Spleen (tissue), 11 donors: ENCODE data around the gene NCAPG2. TPM values are rescaled to one million over a fixed set of nuclear protein-coding genes. Genes with fewer than 3 reads are reported as not detected.
"Not testable (repeated sequence)": the region's sequence is repeated elsewhere in the genome, so short reads cannot be mapped to it uniquely, and the experiment has no call there.

Experiments
- DNase-seq: peaks from one replicate; pipeline ENCODE4 v3.0.0-alpha.2; 2020
- H3K27ac ChIP-seq, 8 donors: fragments of 200-600 bp; sonication (generic) in 7 of 8; 1 replicate in 4 of 8; 2 replicates in 4 of 8; pipeline versions ENCODE4 v1.5.0 to v1.8.0; 2016 to 2021; ENCODE audit warnings: inconsistent platforms in 4 of 8, mild to moderate bottlenecking in 4 of 8, moderate library complexity in 1 of 8
- H3K27me3 ChIP-seq, 7 donors: fragments of 200-600 bp; sonication (generic) in 6 of 7; replicated peaks in 1 of 7; 1 replicate in 4 of 7; 2 replicates in 3 of 7; pipeline versions ENCODE4 v1.5.0 to v1.8.0; 2016 to 2021; ENCODE audit warnings: inconsistent platforms in 3 of 7, mild to moderate bottlenecking in 1 of 7
- H3K36me3 ChIP-seq, 6 donors: fragments of 200-600 bp; sonication (generic) in 5 of 6; 1 replicate in 4 of 6; 2 replicates in 2 of 6; pipeline versions ENCODE4 v1.5.0 to v1.8.0; 2016 to 2021; ENCODE audit warnings: inconsistent platforms in 2 of 6
- H3K4me1 ChIP-seq, 6 donors: fragments of 200-600 bp; sonication (generic) in 5 of 6; 1 replicate in 3 of 6; 2 replicates in 3 of 6; pipeline versions ENCODE4 v1.5.0 to v1.8.0; 2016 to 2021; ENCODE audit warnings: inconsistent platforms in 3 of 6
- H3K4me3 ChIP-seq, 8 donors: fragments of 200-600 bp; sonication (generic) in 7 of 8; 1 replicate in 4 of 8; 2 replicates in 4 of 8; pipeline versions ENCODE4 v1.5.0 to v1.8.0; 2016 to 2021; ENCODE audit warnings: inconsistent platforms in 4 of 8, mild to moderate bottlenecking in 4 of 8, moderate library complexity in 2 of 8
- H3K9me3 ChIP-seq, 8 donors: fragments of 200-600 bp; sonication (generic) in 7 of 8; 1 replicate in 4 of 8; 2 replicates in 4 of 8; pipeline versions ENCODE4 v1.5.0 to v1.8.0; 2016 to 2021; ENCODE audit warnings: inconsistent platforms in 4 of 8
- POLR2A ChIP-seq, 3 donors: fragments of 450-650 bp; IDR thresholded peaks; one replicate each; pipeline ENCODE4 v1.5.1; 2017; ENCODE audit warnings: antibody characterized with exemption in 3 of 3, mild to moderate bottlenecking in 1 of 3
- POLR2AphosphoS5 ChIP-seq, 3 donors: sonication (generic); formaldehyde crosslinking; IDR thresholded peaks; one replicate each; pipeline ENCODE4 v1.5.1; 2017; ENCODE audit warnings: antibody characterized with exemption in 3 of 3
- WGBS, 5 donors: extraction: QIAGEN DNeasy Blood & Tissue Kit in 3 of 5; methylation state at CpG; one replicate each; pipeline versions ENCODE4 v1.1.5 to v1.1.7; 2013 to 2018; 5-methylcytosine and 5-hydroxymethylcytosine counted together
- intact Hi-C: fragments of 100-400 bp; cut with DNase I; formaldehyde crosslinking; loops from one replicate; pipeline ENCODE4 v1.15.0; 2023; ENCODE audit warnings: low total_unique reads
- polyA plus RNA-seq, 3 donors: library from polyadenylated mRNA; stranded (reverse); fragments of 200-250 nt; gene quantifications; one replicate each; pipeline ENCODE4 v1.2.1, GENCODE V29; 2013
- total RNA-seq, 7 donors: library from RNA; depleted of rRNA in 3 of 7; stranded (reverse); fragments of >200 nt in 3 of 7; fragmentation: NEBNext Ultra II Directional in 4 of 7; extraction: Animal tissue kit (Norgen Biotek cat#: 25700) in 4 of 7; gene quantifications; one replicate each; pipeline versions ENCODE4 v1.1.0 to v1.2.1, GENCODE V29; 2016 to 2021
- TF ChIP-seq, protein P1 (sequence below), 11 experiments: fragments of 200-600 bp in 7 of 11; fragments of 450-650 bp in 4 of 11; sonication (generic) in 4 of 11; IDR thresholded peaks in 8 of 11; conservative IDR thresholded peaks in 3 of 11; 1 replicate in 7 of 11; 2 replicates in 4 of 11; pipeline versions ENCODE4 v1.4.0 to v1.8.0; 2016 to 2021; ENCODE audit warnings: antibody characterized with exemption in 11 of 11, inconsistent platforms in 4 of 11, mild to moderate bottlenecking in 1 of 11
- donor health status: healthy with polysubstance abuse.
- donor health status: DM: no; HTN: no; CAD: no; lungs with moderate emphysema.
- donor health status: DM: no; HTN: no; CAD: no.
- donor health status: Bipolar disorder and iron deficiency.
- donor health status: healthy.
- donor health status: DM: no; HTN: no; CAD: no.
- donor health status: DM: yes; HTN: yes; CAD: no.

NCAPG2 gene
- total and polyA plus RNA-seq, 10 donors: 2.2 to 18.0 (median 10.8) TPM

DNA sequence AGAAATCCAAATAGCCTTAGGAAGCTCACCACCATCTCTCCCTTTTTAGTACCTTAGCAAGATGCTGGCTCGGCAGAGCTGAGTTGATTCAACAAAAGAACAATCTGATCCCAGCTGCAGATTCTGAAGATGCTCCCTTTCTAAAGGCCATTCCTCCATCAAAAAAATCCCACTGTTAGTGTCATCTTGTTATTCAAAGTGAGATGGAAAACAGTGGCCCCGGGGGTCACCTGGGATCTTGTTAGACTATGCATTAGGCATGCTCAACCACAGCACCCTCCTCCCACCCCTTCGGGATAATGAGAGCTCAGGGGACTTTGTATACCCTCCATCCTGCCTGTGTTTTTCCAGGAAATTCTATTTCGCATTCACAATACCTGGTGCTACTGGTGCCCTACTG lies 2.4 kb downstream of the NCAPG2 start:
- intact Hi-C loops: no loop called here
- H3K4me1 ChIP-seq: peaks cover 5 to 40% (median 21%) of the 10 kb centered on the region in 6 donors
- H3K9me3 ChIP-seq: peaks cover 0 to 5% (median 1%) of the 10 kb centered on the region in 8 donors
- DNase-seq: no peak
- no peak for TF ChIP-seq POLR2AphosphoS5 (IDR thresholded peaks at IDR 0.05)
- TF ChIP-seq, protein P1, sequence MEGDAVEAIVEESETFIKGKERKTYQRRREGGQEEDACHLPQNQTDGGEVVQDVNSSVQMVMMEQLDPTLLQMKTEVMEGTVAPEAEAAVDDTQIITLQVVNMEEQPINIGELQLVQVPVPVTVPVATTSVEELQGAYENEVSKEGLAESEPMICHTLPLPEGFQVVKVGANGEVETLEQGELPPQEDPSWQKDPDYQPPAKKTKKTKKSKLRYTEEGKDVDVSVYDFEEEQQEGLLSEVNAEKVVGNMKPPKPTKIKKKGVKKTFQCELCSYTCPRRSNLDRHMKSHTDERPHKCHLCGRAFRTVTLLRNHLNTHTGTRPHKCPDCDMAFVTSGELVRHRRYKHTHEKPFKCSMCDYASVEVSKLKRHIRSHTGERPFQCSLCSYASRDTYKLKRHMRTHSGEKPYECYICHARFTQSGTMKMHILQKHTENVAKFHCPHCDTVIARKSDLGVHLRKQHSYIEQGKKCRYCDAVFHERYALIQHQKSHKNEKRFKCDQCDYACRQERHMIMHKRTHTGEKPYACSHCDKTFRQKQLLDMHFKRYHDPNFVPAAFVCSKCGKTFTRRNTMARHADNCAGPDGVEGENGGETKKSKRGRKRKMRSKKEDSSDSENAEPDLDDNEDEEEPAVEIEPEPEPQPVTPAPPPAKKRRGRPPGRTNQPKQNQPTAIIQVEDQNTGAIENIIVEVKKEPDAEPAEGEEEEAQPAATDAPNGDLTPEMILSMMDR (IDR thresholded peaks at IDR 0.05 in 8 of 11, conservative IDR thresholded peaks at IDR 0.05 in 3 of 11): no peak
- TF ChIP-seq POLR2A (IDR thresholded peaks at IDR 0.05): no peak
- peaks cover 0 to 29% (median 0%) of the 10 kb centered on the region in 6 donors for H3K36me3 ChIP-seq
- H3K27me3 ChIP-seq: no peaks in the 10 kb centered on the region
- H3K4me3 ChIP-seq: no peak overlapping the region
- no peak overlapping the region for H3K27ac ChIP-seq
- WGBS, 5 donors: 71 to 79% (median 77%) methylated on average over 4 of the region's 4 CpGs

DNA sequence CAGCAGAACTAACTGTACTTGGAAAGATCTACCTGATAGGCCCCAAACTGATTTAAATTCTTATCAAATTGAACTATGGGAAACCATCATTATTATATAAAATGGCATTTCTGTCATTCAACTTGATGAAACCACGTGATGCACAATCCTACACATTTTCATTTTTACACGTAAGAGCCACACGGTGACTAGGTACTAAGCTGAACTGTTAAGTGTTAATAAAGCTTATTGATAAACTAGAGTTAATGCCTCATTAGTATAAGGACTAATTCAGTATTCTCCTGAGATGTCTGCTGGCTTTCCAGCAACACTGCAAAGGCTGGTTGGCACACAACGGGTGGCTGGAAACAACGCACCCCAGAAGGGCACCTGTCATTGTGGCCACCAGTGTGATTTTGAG lies 4.6 kb downstream of the NCAPG2 start:
- intact Hi-C loops: no loop called here
- Histone ChIP-seq H3K4me1 (peaks cover 0 to 35% (median 23%) of the 10 kb centered on the region in 6 donors), H3K27ac (no peak overlapping the region), H3K4me3 (no peak overlapping the region), H3K36me3 (peaks cover 0 to 39% (median 0%) of the 10 kb centered on the region in 6 donors), H3K27me3 (no peaks in the 10 kb centered on the region), H3K9me3 (peaks cover 0 to 3% (median 0%) of the 10 kb centered on the region in 8 donors)
- 79 to 90% (median 85%) methylated on average over 5 of the region's 5 CpGs for WGBS, 5 donors
- TF ChIP-seq POLR2AphosphoS5 (IDR thresholded peaks at IDR 0.05) (no peak), POLR2A (IDR thresholded peaks at IDR 0.05) (no peak)
- TF ChIP-seq, protein P1 (IDR thresholded peaks at IDR 0.05 in 8 of 11, conservative IDR thresholded peaks at IDR 0.05 in 3 of 11): no peak
- no peak for DNase-seq

DNA sequence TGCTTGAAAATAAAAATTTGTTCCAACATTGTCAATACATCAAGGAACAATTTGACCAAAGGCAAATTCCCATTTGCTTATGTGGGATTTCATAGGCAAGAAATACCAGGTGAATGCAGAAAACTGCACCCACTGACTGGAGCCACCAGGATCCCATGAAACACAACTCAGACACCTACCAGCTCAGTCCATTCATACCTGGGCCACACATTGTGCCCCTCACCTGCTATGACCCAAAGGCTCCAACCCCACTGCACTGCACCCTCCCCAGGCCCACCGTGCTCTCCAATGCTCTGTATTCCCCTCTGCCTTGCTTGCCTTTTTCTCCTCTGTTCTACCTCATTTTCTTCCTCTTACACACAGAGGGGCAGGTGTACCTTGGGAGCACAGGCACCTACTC lies 5.3 kb downstream of the NCAPG2 start:
- TF ChIP-seq POLR2A (IDR thresholded peaks at IDR 0.05) (no peak), POLR2AphosphoS5 (IDR thresholded peaks at IDR 0.05) (no peak)
- TF ChIP-seq, protein P1 (IDR thresholded peaks at IDR 0.05 in 8 of 11, conservative IDR thresholded peaks at IDR 0.05 in 3 of 11): no peak
- Histone ChIP-seq H3K27me3 (no peaks in the 10 kb centered on the region), H3K9me3 (peaks cover 0 to 3% (median 0%) of the 10 kb centered on the region in 8 donors), H3K27ac (no peak overlapping the region), H3K4me1 (peaks cover 0 to 33% (median 23%) of the 10 kb centered on the region in 6 donors), H3K36me3 (peaks cover 0 to 41% (median 0%) of the 10 kb centered on the region in 6 donors), H3K4me3 (no peak overlapping the region)
- intact Hi-C loops: loop anchor here (5.0 kb wide), 1 partner anchor 278 kb away; no protein-coding TSS in a partner anchor
- WGBS, 5 donors: 0 to 3% (median 0%) methylated on average over 1 of the region's 1 CpG
- DNase-seq: no peak

DNA sequence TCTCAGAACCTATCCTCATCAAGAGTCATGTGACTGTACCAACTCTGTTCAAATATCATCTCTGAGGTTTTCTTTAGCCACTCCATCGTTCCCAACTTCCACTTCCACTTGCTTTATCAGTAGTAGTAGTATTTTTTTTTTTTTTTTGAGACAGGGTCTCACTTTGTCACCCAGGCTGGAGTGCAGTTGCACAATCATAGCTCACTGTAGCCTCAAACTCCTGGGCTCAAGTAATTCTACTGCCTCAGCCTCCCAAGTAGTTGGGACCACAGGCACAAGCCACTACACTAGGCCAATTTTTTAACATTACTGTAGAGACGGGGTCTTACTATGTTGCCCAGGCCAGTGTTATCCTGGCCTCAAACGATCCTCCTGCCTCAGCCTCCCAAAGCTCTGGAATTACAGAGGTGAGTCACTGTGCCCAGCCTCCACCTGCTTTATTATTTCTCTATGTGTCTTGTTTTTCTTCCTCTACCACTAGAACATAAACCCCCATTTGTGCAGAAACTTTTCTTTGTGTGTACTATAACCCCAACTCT lies 5.9 kb downstream of the NCAPG2 start:
- peaks cover 0 to 27% (median 17%) of the 10 kb centered on the region in 6 donors for H3K4me1 ChIP-seq
- H3K4me3 ChIP-seq: no peak overlapping the region
- H3K36me3 ChIP-seq: peaks cover 0 to 41% (median 0%) of the 10 kb centered on the region in 6 donors
- intact Hi-C loops: loop anchor here (5.0 kb wide), 1 partner anchor 279 kb away; no protein-coding TSS in a partner anchor
- H3K27ac ChIP-seq: no peak overlapping the region
- H3K9me3 ChIP-seq: peaks cover 0 to 3% (median 0%) of the 10 kb centered on the region in 8 donors
- 79 to 88% (median 81%) methylated on average over 3 of the region's 3 CpGs for WGBS, 5 donors
- no peak for DNase-seq
- H3K27me3 ChIP-seq: no peaks in the 10 kb centered on the region
- TF ChIP-seq POLR2AphosphoS5 (IDR thresholded peaks at IDR 0.05): no peak

DNA sequence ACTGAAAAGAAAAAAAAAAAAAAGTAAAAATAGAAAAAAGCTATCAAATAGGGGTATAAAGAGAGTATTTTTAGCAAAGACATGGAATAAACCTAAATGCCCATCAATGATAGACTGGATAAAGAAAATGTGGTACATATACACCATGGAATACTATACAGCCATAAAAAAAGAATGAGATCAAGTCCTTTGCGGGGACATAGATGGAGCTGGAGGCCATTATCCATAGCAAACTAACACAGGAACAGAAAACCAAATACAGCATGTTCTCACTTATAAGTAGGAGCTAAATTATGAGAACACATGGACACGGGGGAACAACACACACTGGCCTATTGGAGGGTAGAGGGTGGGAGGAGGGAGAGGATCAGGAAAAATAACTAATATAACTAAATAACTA lies 7.0 kb downstream of the NCAPG2 start:
- H3K27me3 ChIP-seq, H3K4me3 ChIP-seq, H3K9me3 ChIP-seq, H3K27ac ChIP-seq, DNase-seq: not testable (repeated sequence)
- 94 to 99% (median 96%) methylated on average over 2 of the region's 2 CpGs for WGBS, 5 donors
- intact Hi-C loops: loop anchor here (2.0 to 5.0 kb wide), 2 partner anchors 131 to 280 kb away; partner anchors contain the start of gene ESYT2
- Histone ChIP-seq H3K36me3 (peaks cover 0 to 47% (median 0%) of the 10 kb centered on the region in 6 donors), H3K4me1 (peaks cover 0 to 16% (median 12%) of the 10 kb centered on the region in 6 donors)
